Measurements from ENCODE around the gene GPR55. TPM values are rescaled to one million over a fixed set of nuclear protein-coding genes. Genes with fewer than 3 reads are reported as not detected.

Gene GPR55
- total and polyA plus RNA-seq, 10 of the 15 experiments (the other 5 are each of a cell fraction or from before 2014, with no cell fraction given), result 2.1 to 30.1 (median 16.2) TPM

GRCh38 chr2:230956827-230957755 is 32.0 kb upstream of the GPR55 start (continued):
- TF ChIP-seq, protein P1, sequence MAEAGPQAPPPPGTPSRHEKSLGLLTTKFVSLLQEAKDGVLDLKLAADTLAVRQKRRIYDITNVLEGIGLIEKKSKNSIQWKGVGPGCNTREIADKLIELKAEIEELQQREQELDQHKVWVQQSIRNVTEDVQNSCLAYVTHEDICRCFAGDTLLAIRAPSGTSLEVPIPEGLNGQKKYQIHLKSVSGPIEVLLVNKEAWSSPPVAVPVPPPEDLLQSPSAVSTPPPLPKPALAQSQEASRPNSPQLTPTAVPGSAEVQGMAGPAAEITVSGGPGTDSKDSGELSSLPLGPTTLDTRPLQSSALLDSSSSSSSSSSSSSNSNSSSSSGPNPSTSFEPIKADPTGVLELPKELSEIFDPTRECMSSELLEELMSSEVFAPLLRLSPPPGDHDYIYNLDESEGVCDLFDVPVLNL (IDR thresholded peaks at IDR 0.05; ENCODE audit: low read depth, low read length), result 0 out of 2 replicates have a peak, but pooled peaks have one; percentile 59
- peak; percentile 45 for TF ChIP-seq RELA (IDR thresholded peaks at IDR 0.05; ENCODE audit: borderline replicate concordance, partially characterized antibody)
- peak; percentile 83 for TF ChIP-seq EED (IDR thresholded peaks at IDR 0.05; ENCODE audit: low read depth)
- no peak for TF ChIP-seq YBX1 (IDR thresholded peaks at IDR 0.05)
- peak; percentile 93 for TF ChIP-seq SMAD1 (IDR thresholded peaks at IDR 0.05; ENCODE audit: low read depth, partially characterized antibody)
- TF ChIP-seq SIN3A (IDR thresholded peaks at IDR 0.05; ENCODE audit: low read depth, low read length), result no peak; the same call in 1 of the 2 replicates
- peak; percentile 84 to 92; a peak in 2 of 4 replicates for TF ChIP-seq EP300 (IDR thresholded peaks at IDR 0.05; ENCODE audit: borderline replicate concordance in 1 of 2, control insufficient read depth in 1 of 2, low read depth in 2 of 2, low read length in 2 of 2)
- TF ChIP-seq ZNF217 (IDR thresholded peaks at IDR 0.05), result no peak; the same call in 1 of the 2 replicates
- TF ChIP-seq USF2 (IDR thresholded peaks at IDR 0.05; ENCODE audit: borderline replicate concordance, low read depth, low read length), result no peak
- peak; percentile 85 for TF ChIP-seq CREM (IDR thresholded peaks at IDR 0.05; ENCODE audit: low read depth)
- TF ChIP-seq POLR2AphosphoS2 (IDR thresholded peaks at IDR 0.05; ENCODE audit: low read depth, low read length), result peak; percentile 56; the same call in 1 of the 2 replicates
- TF ChIP-seq DPF2 (IDR thresholded peaks at IDR 0.05), result peak; percentile 53
- no peak for TF ChIP-seq SIX5 (IDR thresholded peaks at IDR 0.05; ENCODE audit: low read depth, low read length, severe bottlenecking)
- TF ChIP-seq RELB (IDR thresholded peaks at IDR 0.05; ENCODE audit: low read depth), result peak; percentile 90
- peak; percentile 97 for TF ChIP-seq ATF7 (IDR thresholded peaks at IDR 0.05; ENCODE audit: low read depth)
- peak; percentile 17; the same call in 1 of the 2 replicates for TF ChIP-seq BACH1 (IDR thresholded peaks at IDR 0.05; ENCODE audit: borderline replicate concordance)
- TF ChIP-seq EZH2 (IDR thresholded peaks at IDR 0.05; ENCODE audit: borderline replicate concordance, control insufficient read depth, low read depth, low read length), result no peak
- peak; percentile 70 for TF ChIP-seq PBX3 (IDR thresholded peaks at IDR 0.05; ENCODE audit: insufficient replicate concordance, low read depth, low read length)
- peak; percentile 75; the same call in 1 of the 2 replicates for TF ChIP-seq IRF4 (IDR thresholded peaks at IDR 0.05; ENCODE audit: low read depth, low read length)
- peak; percentile 16 for TF ChIP-seq E2F8 (IDR thresholded peaks at IDR 0.05; ENCODE audit: low read depth, partially characterized antibody)
